HepG2 (cell line): ENCODE measurements around the gene CNTFR. TPM values are rescaled to one million over a fixed set of nuclear protein-coding genes. Genes with fewer than 3 reads are reported as not detected.
A peak's percentile ranks its signal among the peaks of the same experiment; 100 is the strongest.

Source experiments
- ATF1 ChIP-seq: IDR thresholded peaks from 2 replicates; pipeline ENCODE4 v1.6.1; 2016; ENCODE audit warnings: mild to moderate bottlenecking, control low read depth
- CEBPZ ChIP-seq: IDR thresholded peaks from 2 replicates; pipeline ENCODE4 v1.6.1; 2012; ENCODE audit warnings: low read length, improper control_type of control experiment
- HMG20A ChIP-seq: IDR thresholded peaks from 2 replicates; pipeline ENCODE4 v1.6.1; 2016; ENCODE audit warnings: borderline replicate concordance
- HOXA7 ChIP-seq: sonication (generic); formaldehyde crosslinking; IDR thresholded peaks from 2 replicates; pipeline ENCODE4 v1.8.1; 2022; ENCODE audit warnings: mild to moderate bottlenecking, missing genetic modification reagents, moderate library complexity
- KDM6A ChIP-seq: IDR thresholded peaks from 2 replicates; pipeline ENCODE4 v1.6.1; 2016; ENCODE audit warnings: low read depth
- MAZ ChIP-seq, 2 experiments: sonication (generic) in 1 of 2; formaldehyde crosslinking in 1 of 2; IDR thresholded peaks; 2 replicates each; pipeline versions ENCODE4 v1.5.0 to v1.6.1; 2012 to 2020; ENCODE audit warnings: low read depth in 2 of 2, mild to moderate bottlenecking in 2 of 2, borderline replicate concordance in 1 of 2, improper control_type of control experiment in 1 of 2, low read length in 1 of 2, missing genetic modification reagents in 1 of 2, moderate library complexity in 1 of 2
- NFYC ChIP-seq: IDR thresholded peaks from 2 replicates; pipeline ENCODE4 v1.6.1; 2016; ENCODE audit warnings: missing genetic modification reagents, missing compliant biosample characterization
- NPAS2 ChIP-seq: sonication (generic); formaldehyde crosslinking; IDR thresholded peaks from 2 replicates; pipeline ENCODE4 v1.8.0; 2022; ENCODE audit warnings: mild to moderate bottlenecking, missing genetic modification reagents, borderline replicate concordance
- SETDB1 ChIP-seq: sonication (generic); formaldehyde crosslinking; IDR thresholded peaks from 2 replicates; pipeline ENCODE4 v1.5.1; 2020; ENCODE audit warnings: missing genetic modification reagents, mild to moderate bottlenecking, borderline replicate concordance
- SNAPC5 ChIP-seq: sonication (generic); formaldehyde crosslinking; IDR thresholded peaks from 2 replicates; pipeline ENCODE4 v1.8.1; 2023; ENCODE audit warnings: mild to moderate bottlenecking, missing genetic modification reagents, borderline replicate concordance
- YEATS2 ChIP-seq: sonication (generic); formaldehyde crosslinking; IDR thresholded peaks from 2 replicates; pipeline ENCODE4 v1.4.0; 2020; ENCODE audit warnings: missing genetic modification reagents, borderline replicate concordance
- ZBTB25 ChIP-seq: IDR thresholded peaks from 2 replicates; pipeline ENCODE4 v1.6.1; 2018; ENCODE audit warnings: missing genetic modification reagents
- ZBTB3 ChIP-seq: sonication (generic); formaldehyde crosslinking; IDR thresholded peaks from 2 replicates; pipeline ENCODE4 v1.4.0; 2020; ENCODE audit warnings: low read depth, mild to moderate bottlenecking, moderate library complexity, missing genetic modification reagents, borderline replicate concordance
- ZBTB46 ChIP-seq: sonication (generic); formaldehyde crosslinking; IDR thresholded peaks from 2 replicates; pipeline ENCODE4 v1.4.0; 2020; ENCODE audit warnings: mild to moderate bottlenecking, missing genetic modification reagents, borderline replicate concordance
- ZMAT5 ChIP-seq: sonication (generic); formaldehyde crosslinking; IDR thresholded peaks from 2 replicates; pipeline ENCODE4 v1.5.0; 2020; ENCODE audit warnings: mild to moderate bottlenecking, low read depth, missing genetic modification reagents, borderline replicate concordance
- ZNF510 ChIP-seq: sonication (generic); formaldehyde crosslinking; IDR thresholded peaks from 2 replicates; pipeline ENCODE4 v1.4.0; 2020; ENCODE audit warnings: low read depth, mild to moderate bottlenecking, missing genetic modification reagents
- ZNF530 ChIP-seq: sonication (generic); formaldehyde crosslinking; IDR thresholded peaks from 2 replicates; pipeline ENCODE4 v1.5.0; 2020; ENCODE audit warnings: low read depth, mild to moderate bottlenecking, missing genetic modification reagents
- ZNF720 ChIP-seq: sonication (generic); formaldehyde crosslinking; IDR thresholded peaks from 2 replicates; pipeline ENCODE4 v1.4.0; 2020; ENCODE audit warnings: missing genetic modification reagents
- polyA plus RNA-seq, 8 experiments: library from polyadenylated mRNA; depleted of rRNA in 3 of 8; stranded (reverse) in 7 of 8; unstranded in 1 of 8; fragments of >200 nt; fragmentation: Illumina TruSeq in 4 of 8; extraction: Trizol in 4 of 8; gene quantifications; 2 replicates each; pipeline versions ENCODE4 v1.2.1 to v1.2.3, GENCODE V29; 2011 to 2016; ENCODE audit warnings: low read depth in 4 of 8, missing spikeins in 1 of 8, mixed read lengths in 1 of 8; ENCODE audit not compliant: insufficient read depth in 1 of 8
- total RNA-seq, 5 experiments: library from RNA; depleted of rRNA; stranded (reverse); fragments of >200 nt; fragmentation: Illumina TruSeq; extraction: Trizol; gene quantifications; 2 replicates each; pipeline ENCODE4 v1.2.3, GENCODE V29; 2016; ENCODE audit warnings: low read depth in 1 of 5
- TF ChIP-seq, protein P1 (sequence below): sonication (generic); formaldehyde crosslinking; IDR thresholded peaks from 2 replicates; pipeline ENCODE4 v1.9.0; 2021; ENCODE audit warnings: missing genetic modification reagents, mild to moderate bottlenecking, borderline replicate concordance

Gene CNTFR
- total and polyA plus RNA-seq, 2 of the 13 experiments (the other 11 are each of a cell fraction or from before 2014, with no cell fraction given): not detected

DNA sequence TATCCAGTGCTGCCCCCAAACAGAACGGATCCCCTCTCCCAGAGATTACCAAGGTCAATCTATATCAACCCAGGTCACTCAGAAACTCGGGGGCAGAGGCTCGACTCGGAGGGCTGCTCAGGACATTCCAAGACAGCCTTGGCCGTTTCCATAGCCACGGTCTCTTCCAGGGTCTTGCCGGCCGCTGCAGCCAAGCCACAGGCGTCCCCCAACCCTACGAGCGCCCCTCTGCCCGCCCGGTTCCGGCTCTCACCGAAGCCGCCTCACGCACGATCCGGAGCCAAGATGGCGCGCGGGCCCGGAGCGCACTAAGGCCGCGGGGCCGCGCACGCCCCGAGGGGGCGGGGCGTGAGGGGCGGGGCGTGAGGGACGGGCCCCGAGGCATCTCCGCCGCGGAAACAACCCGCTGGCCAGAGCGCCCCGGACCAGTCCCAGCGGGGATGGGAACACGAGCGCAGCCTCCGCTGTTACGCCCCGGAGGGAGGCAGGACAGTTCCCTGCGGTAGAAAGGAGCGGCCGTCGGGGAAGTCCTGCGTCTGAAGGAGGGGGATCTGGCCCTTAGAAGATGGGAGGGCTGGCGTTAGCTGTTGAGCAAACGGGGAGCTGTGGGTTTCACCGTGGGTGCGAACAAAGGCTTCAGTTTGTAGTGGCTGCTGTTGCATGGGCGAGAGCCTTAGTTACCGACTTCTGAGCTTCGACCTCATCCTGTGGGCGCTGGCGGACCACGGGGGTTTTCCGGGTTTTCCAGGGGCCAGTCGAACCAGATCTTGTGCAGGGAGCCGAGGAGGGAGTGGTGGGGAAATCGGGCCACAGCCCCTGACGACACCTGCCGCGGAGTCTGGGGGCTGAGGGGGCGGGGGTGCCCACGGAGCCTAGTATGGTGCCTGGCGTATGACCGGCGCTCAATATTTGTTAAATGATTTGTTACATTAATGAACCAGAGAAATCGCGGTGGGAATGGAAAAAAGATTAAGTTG is 22.6 kb upstream of the CNTFR start, which contains the start of gene RPP25L (continued):
- TF ChIP-seq HOXA7 (CRISPR knock-in tag): no peak
- TF ChIP-seq CEBPZ: no peak
- no peak for TF ChIP-seq SNAPC5
- no peak for TF ChIP-seq SETDB1
- TF ChIP-seq, protein P1, sequence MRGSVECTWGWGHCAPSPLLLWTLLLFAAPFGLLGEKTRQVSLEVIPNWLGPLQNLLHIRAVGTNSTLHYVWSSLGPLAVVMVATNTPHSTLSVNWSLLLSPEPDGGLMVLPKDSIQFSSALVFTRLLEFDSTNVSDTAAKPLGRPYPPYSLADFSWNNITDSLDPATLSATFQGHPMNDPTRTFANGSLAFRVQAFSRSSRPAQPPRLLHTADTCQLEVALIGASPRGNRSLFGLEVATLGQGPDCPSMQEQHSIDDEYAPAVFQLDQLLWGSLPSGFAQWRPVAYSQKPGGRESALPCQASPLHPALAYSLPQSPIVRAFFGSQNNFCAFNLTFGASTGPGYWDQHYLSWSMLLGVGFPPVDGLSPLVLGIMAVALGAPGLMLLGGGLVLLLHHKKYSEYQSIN: no peak
- TF ChIP-seq ZMAT5 (CRISPR knock-in tag): no peak
- TF ChIP-seq ZNF720 (CRISPR knock-in tag): no peak
- TF ChIP-seq ZBTB25 (CRISPR knock-in tag): 0 out of 2 replicates have a peak, but pooled peaks have one; percentile 66
- TF ChIP-seq KDM6A (CRISPR knock-in tag): no peak
- TF ChIP-seq YEATS2 (CRISPR knock-in tag): peak; percentile 4; the same call in 1 of the 2 replicates
- no peak for TF ChIP-seq ATF1
- TF ChIP-seq NPAS2 (CRISPR knock-in tag): no peak
- TF ChIP-seq MAZ (IDR thresholded peaks at IDR 0.05; ENCODE audit: borderline replicate concordance, low read depth, low read length): no peak
- TF ChIP-seq MAZ (CRISPR knock-in tag; IDR thresholded peaks at IDR 0.05; ENCODE audit: low read depth): peak; percentile 67
- no peak for TF ChIP-seq ZNF510 (CRISPR knock-in tag)
- TF ChIP-seq ZBTB46: no peak
- no peak for TF ChIP-seq NFYC (CRISPR knock-in tag)
- peak; percentile 60; the same call in 1 of the 2 replicates for TF ChIP-seq ZBTB3
- TF ChIP-seq ZNF530: no peak
- TF ChIP-seq HMG20A: no peak
